Adrenal gland (tissue), 5 donors: Measurements from ENCODE around the gene ZNF451.
"Not testable (repeated sequence)": the region's sequence is repeated elsewhere in the genome, so short reads cannot be mapped to it uniquely, and the experiment has no call there.

Experiments used
- CTCF ChIP-seq, 6 experiments: fragments of 450-650 bp in 4 of 6; fragments of 200-600 bp in 2 of 6; sonication (generic) in 1 of 6; IDR thresholded peaks; 1 replicate in 5 of 6; 2 replicates in 1 of 6; pipeline versions ENCODE4 v1.5.1 to v1.8.0; 2016 to 2021; ENCODE audit warnings: antibody characterized with exemption in 6 of 6, mild to moderate bottlenecking in 2 of 6, moderate library complexity in 1 of 6
- POLR2A ChIP-seq, 2 donors: fragments of 450-650 bp; IDR thresholded peaks; one replicate each; pipeline ENCODE4 v1.6.1; 2017; ENCODE audit warnings: antibody characterized with exemption in 2 of 2, mild to moderate bottlenecking in 2 of 2, moderate library complexity in 1 of 2
- donor health status: DM: no; HTN: no; CAD: no.

GRCh38 chr6:57047257-57047585 lies 42.8 kb upstream of the ZNF451 start:
- not testable (repeated sequence) for TF ChIP-seq CTCF, POLR2A (IDR thresholded peaks at IDR 0.05)
